Liver (tissue), 3 donors: ENCODE data around the gene ENTPD8.

Source experiments
- HNF4A ChIP-seq, 2 donors: conservative IDR thresholded peaks; 2 replicates each; pipeline ENCODE4 v1.6.1; 2016; ENCODE audit warnings: antibody characterized with exemption in 2 of 2, mild to moderate bottlenecking in 2 of 2
- RAD21 ChIP-seq, 2 donors: IDR thresholded peaks; 2 replicates each; pipeline ENCODE4 v1.6.1; 2016; ENCODE audit warnings: antibody characterized with exemption in 2 of 2, mild to moderate bottlenecking in 2 of 2
- TAF1 ChIP-seq: conservative IDR thresholded peaks from 2 replicates; pipeline ENCODE4 v1.6.1; 2016; ENCODE audit warnings: antibody characterized with exemption, mild to moderate bottlenecking
- TF ChIP-seq, protein P1 (sequence below): fragments of 150-350 bp; IDR thresholded peaks from 2 replicates; pipeline ENCODE4 v1.5.1; 2017; ENCODE audit warnings: improper control_type of control experiment, low read depth, low read length; ENCODE audit not compliant: missing input control
- donor health status: healthy.
- donor health status: healthy.

DNA sequence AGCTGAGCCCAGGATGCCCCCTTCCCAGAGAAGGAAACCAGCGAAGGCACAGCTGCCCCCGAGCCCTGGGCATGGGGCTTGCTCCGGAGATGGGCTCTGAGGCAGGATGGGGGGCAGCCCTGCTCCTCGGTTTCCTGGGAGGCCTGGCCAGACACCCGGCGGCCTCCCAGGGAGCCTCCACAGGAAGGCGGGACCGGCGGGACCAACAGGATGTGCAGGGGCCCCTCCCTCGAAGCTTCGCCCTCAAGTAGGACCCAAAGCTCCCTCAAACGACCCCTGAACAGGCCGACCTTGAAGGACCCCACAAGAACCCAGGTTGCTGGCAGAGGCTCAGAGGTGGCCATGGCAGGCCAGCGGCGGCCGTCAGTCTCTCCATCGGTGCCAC is 29.9 kb downstream of the ENTPD8 start:
- TF ChIP-seq, protein P1, sequence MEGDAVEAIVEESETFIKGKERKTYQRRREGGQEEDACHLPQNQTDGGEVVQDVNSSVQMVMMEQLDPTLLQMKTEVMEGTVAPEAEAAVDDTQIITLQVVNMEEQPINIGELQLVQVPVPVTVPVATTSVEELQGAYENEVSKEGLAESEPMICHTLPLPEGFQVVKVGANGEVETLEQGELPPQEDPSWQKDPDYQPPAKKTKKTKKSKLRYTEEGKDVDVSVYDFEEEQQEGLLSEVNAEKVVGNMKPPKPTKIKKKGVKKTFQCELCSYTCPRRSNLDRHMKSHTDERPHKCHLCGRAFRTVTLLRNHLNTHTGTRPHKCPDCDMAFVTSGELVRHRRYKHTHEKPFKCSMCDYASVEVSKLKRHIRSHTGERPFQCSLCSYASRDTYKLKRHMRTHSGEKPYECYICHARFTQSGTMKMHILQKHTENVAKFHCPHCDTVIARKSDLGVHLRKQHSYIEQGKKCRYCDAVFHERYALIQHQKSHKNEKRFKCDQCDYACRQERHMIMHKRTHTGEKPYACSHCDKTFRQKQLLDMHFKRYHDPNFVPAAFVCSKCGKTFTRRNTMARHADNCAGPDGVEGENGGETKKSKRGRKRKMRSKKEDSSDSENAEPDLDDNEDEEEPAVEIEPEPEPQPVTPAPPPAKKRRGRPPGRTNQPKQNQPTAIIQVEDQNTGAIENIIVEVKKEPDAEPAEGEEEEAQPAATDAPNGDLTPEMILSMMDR: no peak
- TF ChIP-seq RAD21 (IDR thresholded peaks at IDR 0.05): no peak
- no peak for TF ChIP-seq HNF4A (conservative IDR thresholded peaks at IDR 0.05)
- no peak for TF ChIP-seq TAF1
